Astrocyte (in vitro differentiated cells and primary cell): ENCODE measurements around the gene CHD5.

Experiments
- EZH2 ChIP-seq: IDR thresholded peaks from 2 replicates; pipeline ENCODE4 v1.6.1; 2012; ENCODE audit warnings: mild to moderate bottlenecking, low read length, inconsistent platforms; ENCODE audit not compliant: insufficient read depth
- TF ChIP-seq, protein P1 (sequence below): IDR thresholded peaks from 2 replicates; pipeline ENCODE4 v1.5.1; 2011; ENCODE audit warnings: low read depth, mild to moderate bottlenecking, inconsistent platforms, low read length, moderate library complexity; ENCODE audit not compliant: insufficient read depth

DNA sequence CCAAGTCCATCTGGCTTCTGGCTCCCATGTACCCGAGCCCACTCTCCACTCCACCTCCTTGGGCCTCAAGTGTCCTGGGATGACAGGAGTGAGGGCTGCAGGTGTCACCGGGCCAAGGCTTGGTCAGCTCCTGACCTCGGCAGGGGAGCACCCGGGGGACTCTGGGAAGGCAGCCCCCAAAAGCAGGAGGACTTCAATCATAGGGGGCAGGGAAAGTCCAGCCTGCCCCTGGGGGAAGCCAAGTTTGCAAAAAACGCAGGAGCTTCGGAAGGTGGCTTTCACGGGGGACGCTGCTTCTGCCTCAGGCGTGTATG, 77.6 kb downstream of the CHD5 start:
- TF ChIP-seq EZH2 = no peak
- TF ChIP-seq, protein P1, sequence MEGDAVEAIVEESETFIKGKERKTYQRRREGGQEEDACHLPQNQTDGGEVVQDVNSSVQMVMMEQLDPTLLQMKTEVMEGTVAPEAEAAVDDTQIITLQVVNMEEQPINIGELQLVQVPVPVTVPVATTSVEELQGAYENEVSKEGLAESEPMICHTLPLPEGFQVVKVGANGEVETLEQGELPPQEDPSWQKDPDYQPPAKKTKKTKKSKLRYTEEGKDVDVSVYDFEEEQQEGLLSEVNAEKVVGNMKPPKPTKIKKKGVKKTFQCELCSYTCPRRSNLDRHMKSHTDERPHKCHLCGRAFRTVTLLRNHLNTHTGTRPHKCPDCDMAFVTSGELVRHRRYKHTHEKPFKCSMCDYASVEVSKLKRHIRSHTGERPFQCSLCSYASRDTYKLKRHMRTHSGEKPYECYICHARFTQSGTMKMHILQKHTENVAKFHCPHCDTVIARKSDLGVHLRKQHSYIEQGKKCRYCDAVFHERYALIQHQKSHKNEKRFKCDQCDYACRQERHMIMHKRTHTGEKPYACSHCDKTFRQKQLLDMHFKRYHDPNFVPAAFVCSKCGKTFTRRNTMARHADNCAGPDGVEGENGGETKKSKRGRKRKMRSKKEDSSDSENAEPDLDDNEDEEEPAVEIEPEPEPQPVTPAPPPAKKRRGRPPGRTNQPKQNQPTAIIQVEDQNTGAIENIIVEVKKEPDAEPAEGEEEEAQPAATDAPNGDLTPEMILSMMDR = no peak
